Activated CD4-positive, alpha-beta T cell treated with anti-CD3 and anti-CD28 coated beads, Interleukin-2, amount 50 U/mL, for 48 hours (primary cell): ENCODE results near the gene CEACAM1.
"Not testable (repeated sequence)": the region's sequence is repeated elsewhere in the genome, so short reads cannot be mapped to it uniquely, and the experiment has no call there.

Experiments
- DNase-seq, 2 experiments: peaks; one replicate each; pipeline ENCODE4 v3.0.0-alpha.2; 2020

Gene CEACAM1

GRCh38 chr19:42547929-42548328, 19.6 kb upstream of the CEACAM1 start:
- DNase-seq = no peak

DNA sequence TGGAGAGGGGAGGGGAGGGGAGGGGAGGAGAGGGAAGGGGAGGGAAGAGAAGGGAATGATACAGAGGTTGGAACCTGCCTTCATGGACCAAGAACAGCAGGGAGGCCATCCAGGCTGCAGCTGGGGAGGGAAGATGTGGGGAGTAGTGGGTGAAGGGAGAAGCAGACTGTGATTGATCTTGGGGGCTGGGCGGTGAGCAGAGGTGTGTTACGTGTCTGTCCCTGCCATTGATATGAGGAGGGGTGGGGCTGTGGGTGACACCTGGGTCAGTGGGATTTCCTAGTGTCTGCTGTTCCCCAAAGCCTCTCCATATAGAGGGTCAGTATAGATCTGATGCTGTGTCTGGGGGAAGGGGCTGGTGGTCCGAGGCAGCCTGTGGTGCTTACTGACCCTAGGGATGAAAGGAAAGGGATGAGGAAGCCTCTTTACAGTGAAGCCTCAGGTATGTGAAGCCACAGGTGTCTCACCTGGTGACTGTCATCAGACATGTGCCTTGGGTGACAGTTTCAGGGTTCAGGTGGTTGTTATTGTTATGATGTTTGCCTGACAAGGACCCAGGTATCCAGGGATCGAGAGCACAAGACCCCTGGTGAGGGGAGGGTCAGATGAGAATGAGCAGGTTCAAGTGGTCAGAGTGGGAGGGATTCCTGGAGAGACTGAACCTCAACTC, 18.7 kb upstream of the CEACAM1 start:
- no peak for DNase-seq

DNA sequence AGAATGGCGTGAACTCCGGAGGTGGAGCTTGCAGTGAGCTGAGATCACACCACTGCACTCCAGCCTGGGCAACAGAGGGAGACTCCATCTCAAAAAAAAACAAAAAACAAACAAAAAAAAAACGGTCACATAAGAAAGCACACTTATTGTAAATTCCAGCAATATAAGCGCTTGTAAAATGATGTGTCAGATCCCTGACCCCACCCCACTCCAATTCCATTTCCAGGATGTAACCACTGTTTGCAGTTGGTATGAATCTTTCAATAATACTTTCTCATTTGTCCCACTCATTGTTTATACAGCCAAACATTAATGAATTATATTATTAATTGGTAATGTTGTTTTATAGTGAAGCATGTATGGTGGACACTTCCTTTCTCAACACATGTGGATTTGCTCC, 15.9 kb upstream of the CEACAM1 start:
- DNase-seq = no peak

- no peak for DNase-seq
Observed at GRCh38 chr19:42542791-42543190, 14.5 kb upstream of the CEACAM1 start.

GRCh38 chr19:42540071-42540553, 11.8 kb upstream of the CEACAM1 start:
- no peak for DNase-seq

DNA sequence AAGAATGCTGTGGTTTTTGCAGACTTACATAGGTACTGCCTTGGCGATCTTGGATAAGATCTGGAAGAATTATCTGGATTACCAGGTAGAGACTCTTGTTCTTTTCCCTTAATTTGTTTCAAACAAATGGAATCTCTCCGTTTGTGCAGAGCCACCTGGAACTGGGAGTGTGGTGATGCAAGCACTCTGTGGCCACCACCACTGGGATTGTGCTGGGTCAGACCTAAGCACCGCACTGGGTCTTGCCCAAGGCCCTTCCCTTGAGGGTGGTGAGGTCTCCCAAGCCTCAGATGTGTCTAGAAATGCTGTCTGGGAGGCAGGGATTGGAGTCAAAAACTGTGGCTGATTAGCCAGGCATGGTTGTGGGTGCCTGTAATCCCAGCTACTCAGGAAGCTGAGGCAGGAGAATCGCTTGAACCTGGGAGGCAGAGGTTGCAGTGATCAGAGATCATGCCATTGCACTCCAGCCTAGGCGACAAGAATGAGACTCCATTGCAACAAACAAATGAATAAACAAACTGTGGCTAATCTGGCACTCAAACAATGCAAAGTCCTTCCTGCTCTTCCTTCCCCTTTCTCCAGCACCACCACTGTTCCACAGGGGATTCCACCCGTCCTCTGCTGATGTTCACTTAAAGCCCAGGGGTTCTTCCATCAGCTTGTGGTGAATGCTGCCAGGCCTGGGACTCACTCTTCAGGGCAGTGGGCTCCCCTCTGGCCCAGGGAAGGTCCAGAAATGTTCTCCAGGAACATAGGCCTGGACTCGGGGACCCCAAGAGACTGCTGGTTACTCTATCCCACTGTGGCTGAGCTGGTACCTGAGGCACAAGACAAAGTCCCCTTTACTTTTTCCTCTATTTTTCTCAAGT, 10.8 kb upstream of the CEACAM1 start:
- no peak for DNase-seq

DNA sequence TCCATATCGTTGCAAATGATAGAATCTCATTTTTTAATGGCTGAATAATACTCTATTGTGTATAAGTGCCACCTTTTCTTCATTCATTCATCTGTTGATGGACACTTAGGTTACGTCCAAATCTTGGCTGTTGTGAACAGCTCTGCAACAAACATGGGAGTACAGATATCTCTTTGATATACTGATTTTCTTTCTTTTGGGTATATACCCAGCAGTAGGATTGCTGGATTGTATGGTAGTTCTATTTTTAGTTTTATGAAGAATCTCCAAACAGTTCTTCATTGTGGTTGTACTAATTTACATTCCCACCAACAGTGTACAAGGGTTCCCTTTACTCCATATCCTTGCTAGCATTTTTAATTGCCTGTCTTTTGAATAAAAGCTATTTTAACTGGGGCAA, 7.0 kb upstream of the CEACAM1 start:
- DNase-seq = not testable (repeated sequence)

DNA sequence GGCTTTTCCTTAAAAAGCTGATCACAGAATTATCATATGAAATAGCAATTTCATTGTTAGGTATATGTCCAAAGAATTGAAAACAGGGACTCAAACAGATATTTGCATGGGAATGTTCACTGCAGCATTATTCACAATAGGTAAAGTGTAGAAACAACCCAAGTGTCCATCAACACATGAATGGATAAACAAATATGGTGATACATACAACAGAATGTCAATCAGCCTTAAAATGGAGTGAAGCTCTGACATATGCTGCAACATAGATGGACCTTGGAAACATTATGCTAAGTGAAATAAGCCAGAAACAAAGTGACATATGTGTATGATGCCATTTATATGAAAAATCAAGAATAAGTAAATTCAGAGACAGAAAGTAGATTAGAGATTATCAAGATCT, 6.1 kb upstream of the CEACAM1 start:
- DNase-seq = no peak

- no peak for DNase-seq
Observed at GRCh38 chr19:42532891-42533290, 4.6 kb upstream of the CEACAM1 start.

GRCh38 chr19:42531313-42531712, 3.0 kb upstream of the CEACAM1 start:
- DNase-seq = no peak

DNA sequence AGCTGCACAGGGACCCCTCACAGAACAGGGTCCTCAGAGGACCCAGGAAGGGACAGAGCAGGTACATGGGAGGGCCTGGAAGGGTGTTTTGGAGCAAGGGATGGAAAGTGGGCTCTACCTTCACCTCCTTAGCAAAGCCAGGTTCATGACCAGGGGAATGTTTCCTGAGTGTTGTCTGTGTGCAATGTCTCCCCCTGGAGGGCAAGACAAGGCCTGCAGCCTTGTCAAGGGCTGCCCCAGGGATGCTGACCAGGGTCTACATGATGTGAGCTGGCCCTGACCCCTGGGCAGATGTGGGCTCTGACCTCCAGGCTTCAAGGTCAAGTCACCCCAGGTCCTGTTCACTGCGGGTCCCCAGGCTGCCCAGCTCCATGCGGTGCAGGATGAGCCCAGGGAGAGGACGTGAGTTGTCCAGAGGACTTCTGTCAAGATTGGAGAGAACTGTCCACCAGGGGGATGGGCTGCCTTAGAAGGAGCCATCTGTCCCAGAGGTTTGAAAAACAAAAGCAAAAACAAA, 1.0 kb upstream of the CEACAM1 start:
- DNase-seq = peak; percentile 70 to 79

DNA sequence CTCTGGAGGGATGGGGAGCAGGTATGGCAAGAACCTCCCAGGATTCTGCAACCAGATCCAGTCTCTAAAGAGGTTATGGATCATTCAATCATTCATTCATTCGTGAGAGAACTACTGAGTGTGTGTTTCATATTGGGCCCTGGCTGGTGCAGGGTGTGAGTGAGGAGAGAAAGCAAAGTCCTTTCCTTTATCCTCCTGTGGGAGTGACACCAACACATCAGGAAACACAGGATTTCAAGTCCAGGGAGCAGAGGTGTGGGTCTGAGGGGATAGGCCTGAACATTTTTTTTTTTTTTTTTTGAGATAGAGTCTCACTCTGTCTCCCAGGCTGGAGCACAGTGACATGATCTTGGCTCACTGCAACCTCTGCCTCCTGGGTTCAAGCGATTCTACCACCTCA, 3.3 kb downstream of the CEACAM1 start:
- no peak for DNase-seq

DNA sequence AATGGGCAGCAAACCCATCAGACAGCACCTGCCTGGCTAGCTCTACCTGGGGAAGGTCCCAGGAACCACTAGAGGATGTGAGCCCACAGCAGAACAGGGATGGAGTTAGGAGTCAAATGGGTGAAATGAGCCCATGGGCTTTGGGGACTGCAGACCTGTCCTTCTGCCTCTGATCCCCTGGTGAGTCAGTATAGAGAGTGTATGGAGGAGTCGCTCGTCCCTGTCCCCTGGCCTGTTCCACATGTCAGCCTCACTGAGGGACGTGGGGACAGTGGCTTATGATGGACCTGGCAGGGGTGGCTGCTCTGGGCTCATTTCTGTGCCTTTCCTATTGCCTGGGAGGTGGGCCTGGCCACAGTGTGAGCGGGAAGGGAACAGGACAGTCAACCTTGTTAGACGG, 4.0 kb downstream of the CEACAM1 start:
- DNase-seq = no peak

GRCh38 chr19:42522262-42522661, 6.0 kb downstream of the CEACAM1 start:
- not testable (repeated sequence) for DNase-seq

DNA sequence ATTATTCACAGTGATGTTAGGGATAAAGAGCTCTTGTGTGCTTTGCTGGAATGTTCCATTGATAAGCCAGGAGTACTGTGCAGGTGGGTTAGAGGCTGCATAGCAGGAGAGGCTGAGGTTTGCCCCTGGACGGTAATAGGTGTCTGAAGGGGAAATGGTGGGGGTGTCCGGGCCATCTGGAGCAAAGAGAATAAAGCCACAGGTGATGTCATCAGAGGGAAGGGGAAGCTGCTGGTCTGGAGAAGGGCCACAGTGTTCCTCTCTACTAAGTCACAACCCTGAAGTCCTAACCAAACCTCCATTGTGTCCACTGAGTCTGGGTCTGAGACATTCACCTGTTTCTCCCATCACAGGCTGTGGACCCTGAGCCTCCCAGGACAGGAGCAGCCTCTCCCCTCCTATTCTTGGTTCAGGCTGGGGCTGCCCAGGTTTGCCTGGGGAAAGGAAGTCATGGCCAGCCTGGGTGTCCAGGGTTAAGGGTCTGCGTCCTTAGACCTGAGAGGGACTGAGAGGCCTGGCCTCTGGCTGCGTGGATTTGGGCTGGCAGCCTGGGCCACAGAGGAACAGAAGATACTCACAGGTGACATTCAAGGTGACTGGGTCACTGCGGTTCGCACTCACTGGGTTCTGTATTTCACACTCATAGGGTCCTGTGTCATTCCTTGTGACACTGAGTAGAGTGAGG, 6.8 kb downstream of the CEACAM1 start:
- no peak for DNase-seq

GRCh38 chr19:42519108-42519507, 9.2 kb downstream of the CEACAM1 start:
- no peak for DNase-seq

GRCh38 chr19:42516771-42517170, 11.5 kb downstream of the CEACAM1 start:
- DNase-seq = no peak

DNA sequence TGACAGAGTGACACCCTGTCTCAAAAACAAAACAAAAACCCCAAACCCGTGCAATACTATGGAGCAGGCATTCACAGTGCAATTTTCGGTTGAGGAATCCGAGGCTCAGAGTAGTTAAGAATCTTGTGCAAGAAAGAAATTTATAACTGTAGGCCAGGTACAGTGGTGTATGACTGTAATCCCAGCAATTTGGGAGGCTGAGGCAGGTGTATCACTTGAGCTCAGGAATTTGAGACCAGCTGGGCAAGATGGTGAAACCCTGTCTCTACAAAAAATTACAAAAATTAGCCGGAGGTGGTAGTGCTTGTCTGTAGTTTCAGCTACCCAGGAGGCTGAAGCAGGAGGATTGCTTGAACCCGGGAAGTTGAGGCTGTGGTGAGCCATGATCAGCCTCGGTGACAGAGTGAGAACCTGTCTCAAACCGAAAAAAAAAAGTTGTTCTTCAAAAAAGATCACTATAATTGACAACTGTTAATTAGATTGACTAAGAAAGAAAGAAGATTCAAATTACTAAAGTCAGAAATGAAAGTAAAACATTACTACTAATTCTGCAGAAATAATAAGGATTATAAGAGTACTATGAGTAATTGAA, 12.9 kb downstream of the CEACAM1 start:
- DNase-seq = no peak

GRCh38 chr19:42514449-42514848, 13.8 kb downstream of the CEACAM1 start:
- no peak for DNase-seq

GRCh38 chr19:42512743-42513304, 15.5 kb downstream of the CEACAM1 start:
- DNase-seq = peak; percentile 16 to 32

DNA sequence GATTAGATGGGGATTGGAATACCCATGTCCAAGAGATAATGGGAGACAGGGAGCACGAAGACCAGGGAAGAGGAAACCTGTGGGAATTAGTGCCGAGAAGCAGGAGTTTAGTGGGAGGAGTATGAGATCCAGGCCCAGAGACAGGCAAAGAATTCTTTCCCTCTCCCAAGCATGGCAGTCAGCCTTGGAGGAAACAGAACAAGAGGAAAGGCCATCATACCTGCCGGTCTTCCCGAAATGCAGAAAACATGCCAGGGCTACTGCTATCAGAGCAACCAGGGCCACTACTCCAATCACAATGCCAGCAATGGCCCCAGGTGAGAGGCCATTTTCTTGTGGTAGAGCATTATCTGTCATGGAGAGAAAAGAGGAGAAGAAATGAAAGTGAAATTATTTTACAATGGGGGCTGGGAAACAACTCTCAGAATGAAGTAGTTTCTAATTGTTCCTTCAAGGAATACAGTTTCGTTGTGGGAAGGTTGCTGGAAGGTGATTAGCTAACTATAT, 16.1 kb downstream of the CEACAM1 start:
- DNase-seq = no peak

DNA sequence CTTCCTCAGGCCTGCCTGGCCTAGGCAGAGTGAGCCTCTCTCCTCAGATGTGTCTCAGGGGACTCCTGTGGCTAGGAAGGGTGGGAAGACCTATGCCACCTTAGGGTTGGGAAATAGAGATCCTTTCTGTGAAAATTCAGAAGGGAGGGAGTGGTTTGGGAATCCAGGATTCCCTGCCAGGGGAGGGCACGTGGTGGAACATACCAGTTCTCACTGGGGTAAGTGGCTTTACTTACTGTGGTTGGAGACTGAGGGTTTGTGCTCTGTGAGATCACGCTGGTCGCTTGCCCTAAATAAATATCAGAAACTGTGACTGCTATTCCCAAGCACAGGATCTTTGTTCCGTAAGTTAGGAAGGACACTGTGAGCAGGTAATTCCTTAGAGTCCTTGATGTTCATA, 16.9 kb downstream of the CEACAM1 start:
- no peak for DNase-seq
